Breast epithelium (tissue), 3 donors: ENCODE measurements around the gene SEMA3C.

Experiments used
- CTCF ChIP-seq, 3 donors: fragments of 450-650 bp; IDR thresholded peaks; one replicate each; pipeline ENCODE4 v1.5.1; 2016 to 2017; ENCODE audit warnings: antibody characterized with exemption in 3 of 3, mild to moderate bottlenecking in 3 of 3, moderate library complexity in 3 of 3
- POLR2A ChIP-seq: fragments of 450-650 bp; IDR thresholded peaks from one replicate; pipeline ENCODE4 v1.6.1; 2016; ENCODE audit warnings: antibody characterized with exemption, mild to moderate bottlenecking, moderate library complexity
- POLR2AphosphoS5 ChIP-seq, 3 donors: sonication (generic); formaldehyde crosslinking; IDR thresholded peaks; one replicate each; pipeline ENCODE4 v1.6.1; 2017; ENCODE audit warnings: antibody characterized with exemption in 3 of 3

GRCh38 chr7:80783678-80784327, 135.0 kb downstream of the SEMA3C start:
- TF ChIP-seq CTCF (IDR thresholded peaks at IDR 0.05): no peak
- TF ChIP-seq POLR2A: no peak
- no peak for TF ChIP-seq POLR2AphosphoS5 (IDR thresholded peaks at IDR 0.05)
